Glutamatergic neuron (in vitro differentiated cells): Measurements from ENCODE around the gene TMEM79. TPM values are rescaled to one million over a fixed set of nuclear protein-coding genes. Genes with fewer than 3 reads are reported as not detected.

Experiments used
- DNase-seq: peaks from one replicate; pipeline ENCODE4 v3.0.0; 2022
- H3K27ac Mint-ChIP-seq: one replicate; pipeline ENCODE4 v1.8.0; 2020; ENCODE audit warnings: mild to moderate bottlenecking, mixed read lengths, inconsistent platforms; ENCODE audit not compliant: unreplicated experiment
- H3K27me3 Mint-ChIP-seq: one replicate; pipeline ENCODE4 v1.8.0; 2020; ENCODE audit warnings: mild to moderate bottlenecking, moderate library complexity, mixed read lengths, inconsistent platforms; ENCODE audit not compliant: unreplicated experiment
- H3K36me3 Mint-ChIP-seq: one replicate; pipeline ENCODE4 v1.8.0; 2020; ENCODE audit warnings: mild to moderate bottlenecking, mixed read lengths, inconsistent platforms; ENCODE audit not compliant: unreplicated experiment
- H3K4me1 Mint-ChIP-seq: one replicate; pipeline ENCODE4 v1.8.0; 2020; ENCODE audit warnings: mild to moderate bottlenecking, low read depth, mixed read lengths, inconsistent platforms; ENCODE audit not compliant: unreplicated experiment
- H3K4me3 Mint-ChIP-seq: one replicate; pipeline ENCODE4 v1.8.0; 2020; ENCODE audit warnings: mild to moderate bottlenecking, mixed read lengths, inconsistent platforms; ENCODE audit not compliant: unreplicated experiment
- H3K9me3 Mint-ChIP-seq: one replicate; pipeline ENCODE4 v1.8.0; 2020; ENCODE audit warnings: mild to moderate bottlenecking, moderate library complexity, mixed read lengths, inconsistent platforms; ENCODE audit not compliant: unreplicated experiment
- total RNA-seq: library from RNA; stranded (reverse); fragmentation: NEBNext Ultra II Directional; extraction: Animal tissue kit (Norgen Biotek cat#: 25700); gene quantifications from one replicate; pipeline ENCODE4 v1.2.1, GENCODE V29; 2021; ENCODE audit not compliant: unreplicated experiment
- TF ChIP-seq, protein P1 (sequence below): fragments of 200-600 bp; sonication (generic); IDR thresholded peaks from one replicate; pipeline ENCODE4 v1.5.0; 2021; ENCODE audit not compliant: partially characterized antibody, unreplicated experiment

The TMEM79 gene
- total RNA-seq, 1 donor from 2014 or later = 2.4 TPM

DNA sequence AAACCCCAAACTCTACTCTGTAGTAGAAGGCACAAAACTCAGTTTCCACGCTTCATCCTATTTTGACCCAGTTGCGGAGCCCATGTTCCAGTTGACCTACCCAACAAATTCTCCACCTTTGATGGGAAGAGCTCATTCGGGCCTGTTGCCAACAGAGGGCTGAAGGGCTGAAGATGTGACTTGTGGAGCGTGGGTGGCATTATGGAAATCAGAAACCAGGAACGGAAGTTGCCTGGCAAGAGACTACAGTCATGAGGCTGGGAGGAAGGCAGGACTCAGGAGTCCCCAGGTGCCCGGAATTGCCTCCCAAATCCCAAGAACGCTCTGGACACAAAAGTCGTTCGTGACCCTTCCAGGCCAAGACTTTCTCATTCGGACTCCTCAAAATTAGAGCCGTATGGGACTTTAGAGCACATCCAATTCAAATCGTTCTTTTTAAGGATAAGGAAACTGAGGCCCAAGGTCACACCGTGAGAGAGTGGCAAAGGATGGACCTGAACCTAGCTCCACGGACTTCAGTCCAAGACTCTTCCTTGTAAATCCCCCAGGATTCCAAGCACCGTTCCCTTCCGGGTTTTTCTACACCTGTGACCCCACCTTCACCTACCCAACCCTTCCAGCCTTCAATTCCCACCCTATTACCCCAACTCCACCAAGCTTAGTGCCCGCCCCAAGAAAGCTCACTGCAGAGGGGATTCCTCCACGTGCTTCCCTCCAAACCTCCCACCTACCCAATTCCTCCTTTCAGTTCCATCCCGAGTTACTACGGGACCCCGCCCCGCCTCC is 2.2 kb upstream of the TMEM79 start:
- Mint-ChIP-seq H3K9me3 (peaks cover 17% of the 10 kb centered on the region), H3K27ac (peak overlapping the region; percentile 85), H3K4me3 (peak overlapping the region; percentile 97), H3K36me3 (no peaks in the 10 kb centered on the region), H3K4me1 (peaks cover 18% of the 10 kb centered on the region), H3K27me3 (peaks cover 3% of the 10 kb centered on the region)
- no peak for DNase-seq
- TF ChIP-seq, protein P1, sequence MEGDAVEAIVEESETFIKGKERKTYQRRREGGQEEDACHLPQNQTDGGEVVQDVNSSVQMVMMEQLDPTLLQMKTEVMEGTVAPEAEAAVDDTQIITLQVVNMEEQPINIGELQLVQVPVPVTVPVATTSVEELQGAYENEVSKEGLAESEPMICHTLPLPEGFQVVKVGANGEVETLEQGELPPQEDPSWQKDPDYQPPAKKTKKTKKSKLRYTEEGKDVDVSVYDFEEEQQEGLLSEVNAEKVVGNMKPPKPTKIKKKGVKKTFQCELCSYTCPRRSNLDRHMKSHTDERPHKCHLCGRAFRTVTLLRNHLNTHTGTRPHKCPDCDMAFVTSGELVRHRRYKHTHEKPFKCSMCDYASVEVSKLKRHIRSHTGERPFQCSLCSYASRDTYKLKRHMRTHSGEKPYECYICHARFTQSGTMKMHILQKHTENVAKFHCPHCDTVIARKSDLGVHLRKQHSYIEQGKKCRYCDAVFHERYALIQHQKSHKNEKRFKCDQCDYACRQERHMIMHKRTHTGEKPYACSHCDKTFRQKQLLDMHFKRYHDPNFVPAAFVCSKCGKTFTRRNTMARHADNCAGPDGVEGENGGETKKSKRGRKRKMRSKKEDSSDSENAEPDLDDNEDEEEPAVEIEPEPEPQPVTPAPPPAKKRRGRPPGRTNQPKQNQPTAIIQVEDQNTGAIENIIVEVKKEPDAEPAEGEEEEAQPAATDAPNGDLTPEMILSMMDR = no peak

DNA sequence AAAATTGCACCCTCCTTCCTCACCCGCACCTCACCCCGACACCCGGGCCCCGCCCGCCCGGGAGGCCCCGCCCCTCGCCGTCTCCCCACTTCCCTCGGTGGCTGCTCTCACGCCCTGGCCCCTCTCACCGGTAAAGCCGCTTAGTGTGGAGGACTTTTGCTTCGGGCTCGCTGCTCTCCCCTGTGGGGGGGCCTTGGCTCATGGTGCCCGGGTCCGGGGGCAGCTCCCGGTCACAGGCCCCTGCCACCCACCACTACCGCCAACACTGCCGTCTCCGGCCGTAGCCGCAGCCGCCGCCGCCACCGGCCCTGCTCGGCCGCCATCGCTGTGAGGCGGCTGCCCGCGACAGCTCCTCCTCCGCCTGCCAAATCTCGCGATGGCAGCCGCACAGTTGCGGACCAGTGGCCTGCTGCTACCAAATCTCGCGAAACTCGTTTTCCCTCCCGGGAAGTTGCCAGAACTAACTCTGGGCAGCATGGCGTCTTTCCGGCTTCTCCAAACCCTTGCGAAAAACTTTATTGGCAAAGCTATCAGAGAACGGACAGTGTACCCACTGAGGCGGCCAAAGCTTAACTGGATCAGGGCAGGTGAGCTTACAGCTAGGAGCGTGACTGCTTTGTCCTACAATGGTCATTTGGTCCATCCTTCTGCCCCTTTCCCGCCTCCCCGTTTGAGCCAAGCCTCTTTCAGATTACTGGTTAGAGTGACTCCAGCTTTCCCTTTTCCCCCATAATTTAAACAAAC is 1.5 kb upstream of the TMEM79 start, which contains the start of gene SMG5:
Gene SMG5 (minus strand): TSS at position 347 of the 744 bp plus-strand sequence. CDS start 145 bp downstream, at position 202.
- TF ChIP-seq, protein P1 = no peak
- peak; percentile 96 for DNase-seq
- Mint-ChIP-seq H3K4me3 (peak within 1 kb of the TSS; percentile 97), H3K4me1 (peaks cover 18% of the 10 kb centered on the region), H3K9me3 (peaks cover 17% of the 10 kb centered on the region), H3K27ac (peak within 1 kb of the TSS; percentile 88), H3K27me3 (peaks cover 3% of the 10 kb centered on the region), H3K36me3 (no peaks in the 10 kb centered on the region)

GRCh38 chr1:156283521-156283920 is 604 bp upstream of the TMEM79 start:
- H3K4me1 Mint-ChIP-seq = peaks cover 18% of the 10 kb centered on the region
- H3K27me3 Mint-ChIP-seq = peaks cover 3% of the 10 kb centered on the region
- H3K9me3 Mint-ChIP-seq = peaks cover 15% of the 10 kb centered on the region
- no peak for DNase-seq
- H3K27ac Mint-ChIP-seq = peak overlapping the region; percentile 88
- peak overlapping the region; percentile 97 for H3K4me3 Mint-ChIP-seq
- TF ChIP-seq, protein P1 = no peak
- H3K36me3 Mint-ChIP-seq = no peaks in the 10 kb centered on the region

GRCh38 chr1:156284757-156285156 is 632 bp downstream of the TMEM79 start:
- H3K4me1 Mint-ChIP-seq = peaks cover 18% of the 10 kb centered on the region
- peaks cover 3% of the 10 kb centered on the region for H3K27me3 Mint-ChIP-seq
- TF ChIP-seq, protein P1 = no peak
- H3K4me3 Mint-ChIP-seq = no peak overlapping the region
- no peak overlapping the region for H3K27ac Mint-ChIP-seq
- no peaks in the 10 kb centered on the region for H3K36me3 Mint-ChIP-seq
- no peak for DNase-seq
- H3K9me3 Mint-ChIP-seq = peaks cover 15% of the 10 kb centered on the region

DNA sequence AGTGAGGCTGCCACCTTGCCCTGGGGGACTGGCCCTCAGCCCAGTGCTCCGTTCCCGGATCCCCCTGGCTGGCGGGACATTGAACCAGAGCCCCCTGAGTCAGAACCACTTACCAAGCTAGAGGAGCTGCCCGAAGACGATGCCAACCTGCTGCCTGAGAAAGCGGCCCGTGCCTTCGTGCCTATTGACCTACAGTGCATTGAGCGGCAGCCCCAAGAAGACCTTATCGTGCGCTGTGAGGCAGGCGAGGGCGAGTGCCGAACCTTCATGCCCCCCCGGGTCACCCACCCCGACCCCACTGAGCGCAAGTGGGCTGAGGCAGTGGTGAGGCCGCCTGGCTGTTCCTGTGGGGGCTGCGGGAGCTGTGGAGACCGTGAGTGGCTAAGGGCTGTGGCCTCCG is 1.3 kb downstream of the TMEM79 start:
- Mint-ChIP-seq H3K4me1 (peaks cover 14% of the 10 kb centered on the region), H3K27me3 (peaks cover 3% of the 10 kb centered on the region), H3K4me3 (no peak overlapping the region), H3K9me3 (peaks cover 15% of the 10 kb centered on the region), H3K36me3 (no peaks in the 10 kb centered on the region), H3K27ac (no peak overlapping the region)
- no peak for DNase-seq
- TF ChIP-seq, protein P1 = no peak
